Measurements from ENCODE around the gene STARD8.

Gene STARD8

GRCh38 chrX:68695206-68695845 is 47.9 kb downstream of the STARD8 start:
- Histone ChIP-seq H3K27me3 (replicated peaks in 2 of 5; ENCODE audit: control insufficient read depth in 4 of 5, insufficient read depth in 5 of 5, low read length in 4 of 5) (peaks cover 0 to 12% (median 0%) of the 10 kb centered on the region in 5 experiments), H3K36me3 (ENCODE audit: control insufficient read depth in 4 of 4, insufficient read depth in 4 of 4, low read length in 3 of 4) (no peaks in the 10 kb centered on the region), H3K27ac (ENCODE audit: insufficient read depth in 1 of 2, low read depth in 1 of 2, low read length in 2 of 2, poor library complexity in 1 of 2, severe bottlenecking in 2 of 2) (peak overlapping the region in 1 of 2 experiments; percentile 34), H3K4me1 (ENCODE audit: control extremely low read depth in 1 of 4, control insufficient read depth in 4 of 4, insufficient read depth in 4 of 4, low read length in 3 of 4) (peaks cover 8 to 66% (median 60%) of the 10 kb centered on the region in 4 experiments), H3K9me3 (ENCODE audit: control extremely low read depth in 1 of 5, control insufficient read depth in 4 of 5, insufficient read depth in 2 of 5, low read depth in 1 of 5, low read length in 4 of 5) (no peaks in the 10 kb centered on the region), H3K4me3 (ENCODE audit: control insufficient read depth in 1 of 7, extremely low read depth in 1 of 7, insufficient read depth in 4 of 7, low read depth in 2 of 7, low read length in 6 of 7) (peak overlapping the region in 5 of 7 experiments; percentile 27 to 74 (median 42))
- DNase-seq, result peak in 1 of 3 donors; percentile 49
- ChIA-PET POLR2A (interaction anchor here (1.0 to 1.1 kb wide), 2 partner anchors 10 to 188 kb away, joined by 3 read pairs; no protein-coding TSS in a partner anchor), CTCF (interaction anchor here (1.4 to 2.0 kb wide), 2 partner anchors 8 to 12 kb away, joined by 5 to 6 read pairs; no protein-coding TSS in a partner anchor)
- whole genome bisulfite sequencing (ENCODE audit: insufficient coverage), result 63% methylated on average over 2 of the region's 5 CpGs

GRCh38 chrX:68696267-68696990 is 49.0 kb downstream of the STARD8 start:
- peak in 1 of 3 donors; percentile 45 for DNase-seq
- CTCF ChIA-PET, result interaction anchor here (1.4 kb wide), 1 partner anchor 9 kb away, joined by 5 read pairs; no protein-coding TSS in a partner anchor
- peak overlapping the region in 1 of 2 experiments; percentile 34 for H3K27ac ChIP-seq (ENCODE audit: insufficient read depth in 1 of 2, low read depth in 1 of 2, low read length in 2 of 2, poor library complexity in 1 of 2, severe bottlenecking in 2 of 2)

DNA sequence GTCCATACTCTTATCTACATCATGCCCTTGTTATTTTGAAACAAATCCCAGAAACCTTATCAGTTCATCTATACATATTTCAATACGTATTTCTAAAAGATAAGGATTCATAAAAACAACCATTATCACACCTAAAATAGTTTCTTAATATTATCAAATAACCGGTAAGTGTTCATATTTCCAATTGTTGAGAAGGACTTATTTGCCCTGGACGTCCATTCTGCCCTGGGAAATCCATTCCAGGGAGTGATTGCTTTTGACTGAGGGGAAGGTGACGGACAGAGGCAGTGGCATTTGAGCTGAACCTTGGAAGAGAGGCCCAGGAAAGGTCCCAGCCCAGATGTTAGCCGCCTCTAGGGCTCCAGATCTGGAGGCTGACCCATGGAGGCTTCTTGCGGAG is 49.6 kb downstream of the STARD8 start:
- Histone ChIP-seq H3K27ac (ENCODE audit: insufficient read depth in 1 of 2, low read depth in 1 of 2, low read length in 2 of 2, poor library complexity in 1 of 2, severe bottlenecking in 2 of 2) (peak overlapping the region in 1 of 2 experiments; percentile 69), H3K27me3 (replicated peaks in 2 of 5; ENCODE audit: control insufficient read depth in 4 of 5, insufficient read depth in 5 of 5, low read length in 4 of 5) (peaks cover 0 to 12% (median 0%) of the 10 kb centered on the region in 5 experiments), H3K9me3 (ENCODE audit: control extremely low read depth in 1 of 5, control insufficient read depth in 4 of 5, insufficient read depth in 2 of 5, low read depth in 1 of 5, low read length in 4 of 5) (no peaks in the 10 kb centered on the region), H3K36me3 (ENCODE audit: control insufficient read depth in 4 of 4, insufficient read depth in 4 of 4, low read length in 3 of 4) (no peaks in the 10 kb centered on the region), H3K4me1 (ENCODE audit: control extremely low read depth in 1 of 4, control insufficient read depth in 4 of 4, insufficient read depth in 4 of 4, low read length in 3 of 4) (peaks cover 8 to 82% (median 74%) of the 10 kb centered on the region in 4 experiments), H3K4me3 (ENCODE audit: control insufficient read depth in 1 of 7, extremely low read depth in 1 of 7, insufficient read depth in 4 of 7, low read depth in 2 of 7, low read length in 6 of 7) (peak overlapping the region in 4 of 7 experiments; percentile 1 to 20 (median 12))
- WGBS (ENCODE audit: insufficient coverage), result 59% methylated on average over 5 of the region's 6 CpGs
- ChIA-PET CTCF (interaction anchor here (0.9 kb wide), 1 partner anchor 13 kb away, joined by 3 read pairs; no protein-coding TSS in a partner anchor), POLR2A (interaction anchor here (0.6 kb wide), 1 partner anchor 58 kb away, joined by 3 read pairs; no protein-coding TSS in a partner anchor)
- no peak for DNase-seq

More at GRCh38 chrX:68696267-68696990, 49.0 kb downstream of the STARD8 start:
- POLR2A ChIA-PET, result interaction anchor here (0.6 to 1.1 kb wide), 3 partner anchors 11 to 190 kb away, joined by 3 read pairs; no protein-coding TSS in a partner anchor
- Histone ChIP-seq H3K27me3 (replicated peaks in 2 of 5; ENCODE audit: control insufficient read depth in 4 of 5, insufficient read depth in 5 of 5, low read length in 4 of 5) (peaks cover 0 to 12% (median 0%) of the 10 kb centered on the region in 5 experiments), H3K36me3 (ENCODE audit: control insufficient read depth in 4 of 4, insufficient read depth in 4 of 4, low read length in 3 of 4) (no peaks in the 10 kb centered on the region), H3K4me3 (ENCODE audit: control insufficient read depth in 1 of 7, extremely low read depth in 1 of 7, insufficient read depth in 4 of 7, low read depth in 2 of 7, low read length in 6 of 7) (peak overlapping the region in 3 of 7 experiments; percentile 30 to 74 (median 70)), H3K9me3 (ENCODE audit: control extremely low read depth in 1 of 5, control insufficient read depth in 4 of 5, insufficient read depth in 2 of 5, low read depth in 1 of 5, low read length in 4 of 5) (no peaks in the 10 kb centered on the region), H3K4me1 (ENCODE audit: control extremely low read depth in 1 of 4, control insufficient read depth in 4 of 4, insufficient read depth in 4 of 4, low read length in 3 of 4) (peaks cover 8 to 77% (median 69%) of the 10 kb centered on the region in 4 experiments)
- WGBS (ENCODE audit: insufficient coverage), result 30% methylated on average over 2 of the region's 6 CpGs

DNA sequence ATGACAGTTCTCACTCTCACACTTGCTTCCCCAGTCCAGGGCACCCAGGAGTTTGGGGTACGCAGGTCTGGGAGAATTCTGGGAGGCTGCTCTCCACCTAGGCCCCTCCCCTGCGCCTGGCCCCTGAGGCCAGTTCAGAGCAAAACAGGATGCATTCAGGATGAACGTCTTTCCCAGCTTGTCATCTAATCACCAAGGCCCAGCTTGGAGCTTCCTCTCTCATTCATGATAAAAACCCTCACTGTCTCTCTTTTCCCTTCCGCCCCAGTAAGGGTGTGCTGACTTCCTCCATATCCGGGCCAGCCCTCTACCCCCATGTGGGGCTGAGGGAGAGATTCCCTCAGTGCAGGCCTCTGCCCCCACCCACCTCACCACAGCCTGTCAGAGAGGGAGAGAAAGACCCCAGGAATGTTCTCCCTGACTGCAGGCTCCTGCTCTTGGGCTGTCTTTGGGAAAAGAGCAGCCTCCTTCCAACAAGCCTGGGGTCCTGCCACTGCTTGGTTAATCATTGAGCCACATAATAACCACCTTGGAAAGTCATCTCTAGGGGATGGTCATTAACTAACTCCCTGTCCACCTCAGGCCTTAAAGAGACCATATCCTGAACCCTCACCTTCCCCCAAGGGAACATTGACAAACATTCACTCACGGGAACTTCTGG is 50.1 kb downstream of the STARD8 start:
- ChIA-PET CTCF (interaction anchor here (0.9 kb wide), 1 partner anchor 12 kb away, joined by 3 read pairs; no protein-coding TSS in a partner anchor), POLR2A (no interaction called here)
- Histone ChIP-seq H3K36me3 (ENCODE audit: control insufficient read depth in 4 of 4, insufficient read depth in 4 of 4, low read length in 3 of 4) (no peaks in the 10 kb centered on the region), H3K27me3 (replicated peaks in 2 of 5; ENCODE audit: control insufficient read depth in 4 of 5, insufficient read depth in 5 of 5, low read length in 4 of 5) (peaks cover 0 to 12% (median 0%) of the 10 kb centered on the region in 5 experiments), H3K27ac (ENCODE audit: insufficient read depth in 1 of 2, low read depth in 1 of 2, low read length in 2 of 2, poor library complexity in 1 of 2, severe bottlenecking in 2 of 2) (peak overlapping the region in 1 of 2 experiments; percentile 69), H3K4me3 (ENCODE audit: control insufficient read depth in 1 of 7, extremely low read depth in 1 of 7, insufficient read depth in 4 of 7, low read depth in 2 of 7, low read length in 6 of 7) (peak overlapping the region in 4 of 7 experiments; percentile 1 to 20 (median 14)), H3K9me3 (ENCODE audit: control extremely low read depth in 1 of 5, control insufficient read depth in 4 of 5, insufficient read depth in 2 of 5, low read depth in 1 of 5, low read length in 4 of 5) (no peaks in the 10 kb centered on the region), H3K4me1 (ENCODE audit: control extremely low read depth in 1 of 4, control insufficient read depth in 4 of 4, insufficient read depth in 4 of 4, low read length in 3 of 4) (peaks cover 8 to 86% (median 75%) of the 10 kb centered on the region in 4 experiments)
- WGBS (ENCODE audit: insufficient coverage), result 23% methylated on average over 3 of the region's 6 CpGs
- DNase-seq, result peak in 1 of 3 donors; percentile 51

DNA sequence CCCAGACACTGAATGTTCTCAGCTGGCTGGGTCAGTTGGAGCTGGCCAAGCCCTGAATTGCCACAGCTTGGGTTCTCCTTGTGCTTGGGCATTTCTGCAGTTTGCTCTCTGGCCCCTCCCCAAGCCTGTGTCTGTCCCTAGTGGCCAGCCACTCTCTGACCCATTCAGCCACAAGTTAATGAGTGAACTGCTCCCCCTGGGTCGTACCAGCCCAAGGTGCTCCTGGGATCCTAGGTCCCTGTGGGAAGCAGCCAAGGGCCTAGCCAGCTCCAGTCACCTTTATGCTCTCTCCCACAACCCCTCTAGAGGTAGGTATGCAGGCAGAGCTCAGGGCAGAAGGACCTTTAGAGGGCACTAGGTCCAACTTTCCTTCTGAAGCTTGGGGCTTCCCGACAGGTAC is 51.5 kb downstream of the STARD8 start:
- Histone ChIP-seq H3K4me3 (ENCODE audit: control insufficient read depth in 1 of 7, extremely low read depth in 1 of 7, insufficient read depth in 4 of 7, low read depth in 2 of 7, low read length in 6 of 7) (no peak overlapping the region), H3K27me3 (replicated peaks in 2 of 5; ENCODE audit: control insufficient read depth in 4 of 5, insufficient read depth in 5 of 5, low read length in 4 of 5) (peaks cover 0 to 3% (median 0%) of the 10 kb centered on the region in 5 experiments), H3K27ac (ENCODE audit: insufficient read depth in 1 of 2, low read depth in 1 of 2, low read length in 2 of 2, poor library complexity in 1 of 2, severe bottlenecking in 2 of 2) (no peak overlapping the region), H3K4me1 (ENCODE audit: control extremely low read depth in 1 of 4, control insufficient read depth in 4 of 4, insufficient read depth in 4 of 4, low read length in 3 of 4) (peaks cover 8 to 92% (median 82%) of the 10 kb centered on the region in 4 experiments), H3K36me3 (ENCODE audit: control insufficient read depth in 4 of 4, insufficient read depth in 4 of 4, low read length in 3 of 4) (no peaks in the 10 kb centered on the region), H3K9me3 (ENCODE audit: control extremely low read depth in 1 of 5, control insufficient read depth in 4 of 5, insufficient read depth in 2 of 5, low read depth in 1 of 5, low read length in 4 of 5) (no peaks in the 10 kb centered on the region)
- WGBS (ENCODE audit: insufficient coverage), result 71% methylated on average over 2 of the region's 2 CpGs
- DNase-seq, result no peak
- ChIA-PET CTCF (interaction anchor here (1.1 kb wide), 1 partner anchor 9 kb away, joined by 3 read pairs; no protein-coding TSS in a partner anchor), POLR2A (interaction anchor here (0.6 kb wide), 1 partner anchor 1153 kb away, joined by 3 read pairs; no protein-coding TSS in a partner anchor)

DNA sequence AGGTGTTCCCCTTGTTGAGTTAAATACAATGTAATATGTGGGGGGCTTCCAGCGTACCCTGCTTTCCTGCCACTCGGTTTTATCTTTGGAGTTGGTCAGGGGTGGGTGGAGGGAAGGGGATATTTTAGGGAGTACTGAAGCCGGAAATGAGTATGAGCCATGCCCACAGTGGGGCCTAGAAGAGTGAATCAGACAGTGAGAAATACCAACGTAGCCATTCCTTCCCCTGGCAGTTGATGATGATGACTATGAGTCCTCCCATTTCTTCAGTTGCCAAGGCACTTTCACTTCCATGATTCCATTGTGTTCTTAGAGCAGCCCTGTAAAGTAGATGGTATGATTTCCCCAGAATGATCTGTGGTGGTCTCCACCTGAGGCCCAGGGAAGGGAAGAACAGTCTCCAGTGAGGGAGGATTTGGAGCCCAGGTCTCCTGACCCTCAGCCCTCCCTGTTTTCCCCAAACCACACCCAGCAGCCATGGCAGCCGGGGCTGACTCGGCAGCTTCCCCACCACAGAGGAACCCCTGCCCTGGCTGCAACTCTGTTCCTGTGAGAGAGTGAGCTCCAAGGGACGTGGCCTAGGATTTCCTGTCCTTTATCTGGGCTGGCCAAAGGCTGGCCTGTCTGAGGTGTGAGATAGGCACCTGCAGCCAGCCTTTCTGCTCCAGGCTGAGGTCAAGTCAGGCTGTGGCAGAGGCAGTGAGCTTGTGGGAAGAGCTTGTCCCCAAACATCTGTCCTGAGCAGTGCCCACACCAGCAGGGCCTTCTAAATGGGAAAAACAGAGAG is 52.7 kb downstream of the STARD8 start:
- peak in 2 of 3 donors; percentile 40 to 50 for DNase-seq
- 56% methylated on average over 3 of the region's 7 CpGs for WGBS (ENCODE audit: insufficient coverage)
- CTCF ChIA-PET, result interaction anchor here (1.1 to 1.7 kb wide), 2 partner anchors 10 to 14 kb away, joined by 3 to 9 read pairs; no protein-coding TSS in a partner anchor

More for the DNA sequence above, 52.7 kb downstream of the STARD8 start:
- no peaks in the 10 kb centered on the region for H3K9me3 ChIP-seq (ENCODE audit: control extremely low read depth in 1 of 5, control insufficient read depth in 4 of 5, insufficient read depth in 2 of 5, low read depth in 1 of 5, low read length in 4 of 5)
- peaks cover 8 to 94% (median 82%) of the 10 kb centered on the region in 4 experiments for H3K4me1 ChIP-seq (ENCODE audit: control extremely low read depth in 1 of 4, control insufficient read depth in 4 of 4, insufficient read depth in 4 of 4, low read length in 3 of 4)
- POLR2A ChIA-PET, result no interaction called here
- H3K27me3 ChIP-seq (replicated peaks in 2 of 5; ENCODE audit: control insufficient read depth in 4 of 5, insufficient read depth in 5 of 5, low read length in 4 of 5), result peaks cover 0 to 3% (median 0%) of the 10 kb centered on the region in 5 experiments
- peak overlapping the region in 1 of 7 experiments; percentile 5 for H3K4me3 ChIP-seq (ENCODE audit: control insufficient read depth in 1 of 7, extremely low read depth in 1 of 7, insufficient read depth in 4 of 7, low read depth in 2 of 7, low read length in 6 of 7)
- H3K36me3 ChIP-seq (ENCODE audit: control insufficient read depth in 4 of 4, insufficient read depth in 4 of 4, low read length in 3 of 4), result no peaks in the 10 kb centered on the region
- peak overlapping the region in 1 of 2 experiments; percentile 29 for H3K27ac ChIP-seq (ENCODE audit: insufficient read depth in 1 of 2, low read depth in 1 of 2, low read length in 2 of 2, poor library complexity in 1 of 2, severe bottlenecking in 2 of 2)

Data from common myeloid progenitor, CD34-positive (primary cell).